HG03280 (cell line): ENCODE measurements around the gene BMP4.

Source experiments
- ATAC-seq: cut with Tn5 transposase; IDR thresholded peaks from one replicate; pipeline ENCODE4 v1.9.1; 2021; ENCODE audit warnings: mild to moderate bottlenecking, moderate library complexity; ENCODE audit not compliant: unreplicated experiment

BMP4 gene

GRCh38 chr14:53947094-53947445, 9.6 kb downstream of the BMP4 start:
- no peak for ATAC-seq

- ATAC-seq = no peak
Observed at GRCh38 chr14:53946404-53947093, 10.1 kb downstream of the BMP4 start.

- ATAC-seq = no peak
Observed at GRCh38 chr14:53946071-53946403, 10.6 kb downstream of the BMP4 start.

- no peak for ATAC-seq
Observed at GRCh38 chr14:53943751-53944083, 12.9 kb downstream of the BMP4 start.

GRCh38 chr14:53942970-53943750, 13.5 kb downstream of the BMP4 start:
- no peak for ATAC-seq

GRCh38 chr14:53938136-53938837, 18.3 kb downstream of the BMP4 start:
- ATAC-seq = no peak

GRCh38 chr14:53934778-53935414, 21.7 kb downstream of the BMP4 start:
- ATAC-seq = no peak

- no peak for ATAC-seq
Observed at GRCh38 chr14:53932966-53933365, 23.7 kb downstream of the BMP4 start.

- no peak for ATAC-seq
Observed at GRCh38 chr14:53929871-53930715, 26.5 kb downstream of the BMP4 start.

- ATAC-seq = no peak
Observed at GRCh38 chr14:53927171-53927570, 29.5 kb downstream of the BMP4 start.

GRCh38 chr14:53925201-53925766, 31.3 kb downstream of the BMP4 start:
- no peak for ATAC-seq

GRCh38 chr14:53924753-53925152, 31.9 kb downstream of the BMP4 start:
- ATAC-seq = no peak

- ATAC-seq = no peak
Observed at GRCh38 chr14:53921027-53921426, 35.6 kb downstream of the BMP4 start.

GRCh38 chr14:53916239-53916638, 40.4 kb downstream of the BMP4 start:
- no peak for ATAC-seq

- ATAC-seq = no peak
Observed at GRCh38 chr14:53915364-53916014, 41.1 kb downstream of the BMP4 start.

- ATAC-seq = no peak
Observed at GRCh38 chr14:53912021-53912420, 44.6 kb downstream of the BMP4 start.

- no peak for ATAC-seq
Observed at GRCh38 chr14:53908416-53908815, 48.2 kb downstream of the BMP4 start.

- ATAC-seq = no peak
Observed at GRCh38 chr14:53902307-53902706, 54.3 kb downstream of the BMP4 start.

GRCh38 chr14:53900499-53900898, 56.1 kb downstream of the BMP4 start:
- ATAC-seq = no peak
